ENCODE results near the gene HACE1.
"Not testable (repeated sequence)": the region's sequence is repeated elsewhere in the genome, so short reads cannot be mapped to it uniquely, and the experiment has no call there.

The HACE1 gene

GRCh38 chr6:104859225-104860146 is at the start of gene HACE1:
TSS of gene HACE1 (minus strand) at chr6:104859919. CDS start at chr6:104859642, 277 bp downstream.
- H3K36me3 Mint-ChIP-seq (ENCODE audit: low read depth), result peaks cover 7% of the 10 kb centered on the region
- peak within 1 kb of the TSS; percentile 90 for H3K27ac Mint-ChIP-seq
- H3K27me3 Mint-ChIP-seq, result peaks cover 12% of the 10 kb centered on the region
- H3K4me3 Mint-ChIP-seq, result peak within 1 kb of the TSS; percentile 95
- DNase-seq, result peak; percentile 93
- no peaks in the 10 kb centered on the region for H3K9me3 Mint-ChIP-seq
- H3K4me1 Mint-ChIP-seq (ENCODE audit: low read depth), result peaks cover 21% of the 10 kb centered on the region

GRCh38 chr6:104908888-104909525 is 49.3 kb upstream of the HACE1 start:
- peaks cover 37% of the 10 kb centered on the region for H3K27me3 Mint-ChIP-seq
- no peaks in the 10 kb centered on the region for H3K4me1 Mint-ChIP-seq (ENCODE audit: low read depth)
- no peaks in the 10 kb centered on the region for H3K9me3 Mint-ChIP-seq

GRCh38 chr6:104908031-104908887 is 48.5 kb upstream of the HACE1 start:
- no peak for DNase-seq
- Mint-ChIP-seq H3K27me3 (peaks cover 40% of the 10 kb centered on the region), H3K4me3 (no peak overlapping the region), H3K4me1 (ENCODE audit: low read depth) (no peaks in the 10 kb centered on the region), H3K9me3 (no peaks in the 10 kb centered on the region), H3K36me3 (ENCODE audit: low read depth) (no peaks in the 10 kb centered on the region), H3K27ac (no peak overlapping the region)

More at GRCh38 chr6:104908888-104909525, 49.3 kb upstream of the HACE1 start:
- H3K36me3 Mint-ChIP-seq (ENCODE audit: low read depth), result no peaks in the 10 kb centered on the region
- no peak overlapping the region for H3K4me3 Mint-ChIP-seq
- no peak overlapping the region for H3K27ac Mint-ChIP-seq
- no peak for DNase-seq

GRCh38 chr6:104898893-104899292 is 39.2 kb upstream of the HACE1 start:
- H3K27ac Mint-ChIP-seq; H3K4me1 Mint-ChIP-seq (ENCODE audit: low read depth); H3K36me3 Mint-ChIP-seq (ENCODE audit: low read depth); DNase-seq; H3K4me3 Mint-ChIP-seq; H3K9me3 Mint-ChIP-seq: not testable (repeated sequence)
- H3K27me3 Mint-ChIP-seq, result peaks cover 15% of the 10 kb centered on the region

GRCh38 chr6:104896914-104897313 is 37.2 kb upstream of the HACE1 start:
- Mint-ChIP-seq H3K4me3 (no peak overlapping the region), H3K9me3 (peaks cover 4% of the 10 kb centered on the region), H3K27me3 (peaks cover 18% of the 10 kb centered on the region), H3K36me3 (ENCODE audit: low read depth) (no peaks in the 10 kb centered on the region), H3K27ac (no peak overlapping the region), H3K4me1 (ENCODE audit: low read depth) (no peaks in the 10 kb centered on the region)
- DNase-seq, result no peak

- DNase-seq, result no peak
- peaks cover 7% of the 10 kb centered on the region for H3K9me3 Mint-ChIP-seq
- H3K4me1 Mint-ChIP-seq (ENCODE audit: low read depth), result peaks cover 2% of the 10 kb centered on the region
- no peak overlapping the region for H3K27ac Mint-ChIP-seq
- no peak overlapping the region for H3K4me3 Mint-ChIP-seq
- H3K27me3 Mint-ChIP-seq, result peaks cover 33% of the 10 kb centered on the region
- H3K36me3 Mint-ChIP-seq (ENCODE audit: low read depth), result no peaks in the 10 kb centered on the region
Observed at GRCh38 chr6:104888066-104888465, 28.3 kb upstream of the HACE1 start.

- Mint-ChIP-seq H3K4me1 (ENCODE audit: low read depth) (peaks cover 2% of the 10 kb centered on the region), H3K36me3 (ENCODE audit: low read depth) (no peaks in the 10 kb centered on the region), H3K27ac (no peak overlapping the region), H3K4me3 (no peak overlapping the region), H3K27me3 (peaks cover 34% of the 10 kb centered on the region), H3K9me3 (peaks cover 7% of the 10 kb centered on the region)
- no peak for DNase-seq
Observed at GRCh38 chr6:104887350-104887749, 27.6 kb upstream of the HACE1 start.

GRCh38 chr6:104885518-104886043 is 25.9 kb upstream of the HACE1 start:
- Mint-ChIP-seq H3K4me3 (no peak overlapping the region), H3K27me3 (peaks cover 25% of the 10 kb centered on the region), H3K4me1 (ENCODE audit: low read depth) (peaks cover 2% of the 10 kb centered on the region), H3K36me3 (ENCODE audit: low read depth) (no peaks in the 10 kb centered on the region), H3K27ac (no peak overlapping the region), H3K9me3 (peaks cover 7% of the 10 kb centered on the region)
- no peak for DNase-seq

- Mint-ChIP-seq H3K36me3 (ENCODE audit: low read depth) (no peaks in the 10 kb centered on the region), H3K4me3 (no peak overlapping the region), H3K27ac (no peak overlapping the region), H3K27me3 (peaks cover 25% of the 10 kb centered on the region), H3K9me3 (peaks cover 7% of the 10 kb centered on the region), H3K4me1 (ENCODE audit: low read depth) (peaks cover 2% of the 10 kb centered on the region)
- no peak for DNase-seq
Observed at GRCh38 chr6:104884867-104885517, 25.3 kb upstream of the HACE1 start.

GRCh38 chr6:104881964-104882668 is 22.4 kb upstream of the HACE1 start:
- peaks cover 2% of the 10 kb centered on the region for H3K4me1 Mint-ChIP-seq (ENCODE audit: low read depth)
- peaks cover 22% of the 10 kb centered on the region for H3K27me3 Mint-ChIP-seq
- DNase-seq, result no peak
- no peaks in the 10 kb centered on the region for H3K9me3 Mint-ChIP-seq
- no peaks in the 10 kb centered on the region for H3K36me3 Mint-ChIP-seq (ENCODE audit: low read depth)
- no peak overlapping the region for H3K27ac Mint-ChIP-seq
- H3K4me3 Mint-ChIP-seq, result no peak overlapping the region

- peaks cover 28% of the 10 kb centered on the region for H3K27me3 Mint-ChIP-seq
- peaks cover 7% of the 10 kb centered on the region for H3K36me3 Mint-ChIP-seq (ENCODE audit: low read depth)
- peaks cover 18% of the 10 kb centered on the region for H3K4me1 Mint-ChIP-seq (ENCODE audit: low read depth)
Observed at GRCh38 chr6:104862456-104862855, 2.7 kb upstream of the HACE1 start.

GRCh38 chr6:104860221-104860620 is 502 bp upstream of the HACE1 start:
- peaks cover 21% of the 10 kb centered on the region for H3K4me1 Mint-ChIP-seq (ENCODE audit: low read depth)
- peak overlapping the region; percentile 95 for H3K4me3 Mint-ChIP-seq
- DNase-seq, result no peak
- no peaks in the 10 kb centered on the region for H3K9me3 Mint-ChIP-seq
- peak overlapping the region; percentile 44 for H3K27ac Mint-ChIP-seq
- H3K36me3 Mint-ChIP-seq (ENCODE audit: low read depth), result peaks cover 7% of the 10 kb centered on the region
- peaks cover 16% of the 10 kb centered on the region for H3K27me3 Mint-ChIP-seq

More at GRCh38 chr6:104862456-104862855, 2.7 kb upstream of the HACE1 start:
- no peak for DNase-seq
- Mint-ChIP-seq H3K27ac (no peak overlapping the region), H3K9me3 (no peaks in the 10 kb centered on the region), H3K4me3 (no peak overlapping the region)

GRCh38 chr6:104858642-104859041 is 1.1 kb downstream of the HACE1 start:
- Mint-ChIP-seq H3K4me3 (peak overlapping the region; percentile 95), H3K27ac (no peak overlapping the region), H3K4me1 (ENCODE audit: low read depth) (peaks cover 21% of the 10 kb centered on the region), H3K27me3 (peaks cover 8% of the 10 kb centered on the region), H3K9me3 (no peaks in the 10 kb centered on the region), H3K36me3 (ENCODE audit: low read depth) (peaks cover 7% of the 10 kb centered on the region)
- DNase-seq, result no peak

Data from activated T-cell treated with anti-CD3 and anti-CD28 coated beads, Interleukin-2, amount 50 U/mL, for 24 hours (primary cell).